ENCODE results near the gene GDF2.

The GDF2 gene

GRCh38 chr10:47353351-47353750 is 31.1 kb downstream of the GDF2 start:
- H3K4me3 ChIP-seq (replicated peaks; ENCODE audit: low read depth, low read length), result no peak overlapping the region
- DNase-seq (ENCODE audit: extremely low read depth, insufficient read length), result no peak
- no peak for TF ChIP-seq CTCF (IDR thresholded peaks at IDR 0.05; ENCODE audit: insufficient read depth, low read length, poor library complexity, severe bottlenecking)
- H3K36me3 ChIP-seq (ENCODE audit: control insufficient read depth, insufficient read depth, low read length), result no peaks in the 10 kb centered on the region
- H3K27me3 ChIP-seq (replicated peaks; ENCODE audit: control insufficient read depth, insufficient read depth, low read length), result no peaks in the 10 kb centered on the region; the same call in 1 of the 2 replicates

GRCh38 chr10:47354165-47354564 is 31.9 kb downstream of the GDF2 start:
- no peak overlapping the region for H3K4me3 ChIP-seq (replicated peaks; ENCODE audit: low read depth, low read length)
- no peak for TF ChIP-seq CTCF (IDR thresholded peaks at IDR 0.05; ENCODE audit: insufficient read depth, low read length, poor library complexity, severe bottlenecking)
- no peak for DNase-seq (ENCODE audit: extremely low read depth, insufficient read length)
- no peaks in the 10 kb centered on the region for H3K36me3 ChIP-seq (ENCODE audit: control insufficient read depth, insufficient read depth, low read length)
- H3K27me3 ChIP-seq (replicated peaks; ENCODE audit: control insufficient read depth, insufficient read depth, low read length), result no peaks in the 10 kb centered on the region; the same call in 1 of the 2 replicates

GRCh38 chr10:47354900-47355299 is 32.6 kb downstream of the GDF2 start:
- TF ChIP-seq CTCF (IDR thresholded peaks at IDR 0.05; ENCODE audit: insufficient read depth, low read length, poor library complexity, severe bottlenecking), result no peak
- DNase-seq (ENCODE audit: extremely low read depth, insufficient read length), result no peak
- no peak overlapping the region for H3K4me3 ChIP-seq (replicated peaks; ENCODE audit: low read depth, low read length)
- no peaks in the 10 kb centered on the region; the same call in 1 of the 2 replicates for H3K27me3 ChIP-seq (replicated peaks; ENCODE audit: control insufficient read depth, insufficient read depth, low read length)
- H3K36me3 ChIP-seq (ENCODE audit: control insufficient read depth, insufficient read depth, low read length), result no peaks in the 10 kb centered on the region

GRCh38 chr10:47356708-47357107 is 34.5 kb downstream of the GDF2 start:
- no peak for TF ChIP-seq CTCF (IDR thresholded peaks at IDR 0.05; ENCODE audit: insufficient read depth, low read length, poor library complexity, severe bottlenecking)
- Histone ChIP-seq H3K27me3 (replicated peaks; ENCODE audit: control insufficient read depth, insufficient read depth, low read length) (no peaks in the 10 kb centered on the region; the same call in 1 of the 2 replicates), H3K4me3 (replicated peaks; ENCODE audit: low read depth, low read length) (no peak overlapping the region), H3K36me3 (ENCODE audit: control insufficient read depth, insufficient read depth, low read length) (no peaks in the 10 kb centered on the region)
- DNase-seq (ENCODE audit: extremely low read depth, insufficient read length), result no peak

GRCh38 chr10:47357131-47357582 is 34.9 kb downstream of the GDF2 start:
- H3K4me3 ChIP-seq (replicated peaks; ENCODE audit: low read depth, low read length), result no peak overlapping the region
- no peak for DNase-seq (ENCODE audit: extremely low read depth, insufficient read length)
- H3K36me3 ChIP-seq (ENCODE audit: control insufficient read depth, insufficient read depth, low read length), result no peaks in the 10 kb centered on the region
- TF ChIP-seq CTCF (IDR thresholded peaks at IDR 0.05; ENCODE audit: insufficient read depth, low read length, poor library complexity, severe bottlenecking), result no peak
- no peaks in the 10 kb centered on the region; the same call in 1 of the 2 replicates for H3K27me3 ChIP-seq (replicated peaks; ENCODE audit: control insufficient read depth, insufficient read depth, low read length)

GRCh38 chr10:47357911-47358310 is 35.7 kb downstream of the GDF2 start:
- no peak for DNase-seq (ENCODE audit: extremely low read depth, insufficient read length)

More at GRCh38 chr10:47357911-47358310, 35.7 kb downstream of the GDF2 start:
- TF ChIP-seq CTCF (IDR thresholded peaks at IDR 0.05; ENCODE audit: insufficient read depth, low read length, poor library complexity, severe bottlenecking), result no peak
- Histone ChIP-seq H3K36me3 (ENCODE audit: control insufficient read depth, insufficient read depth, low read length) (no peaks in the 10 kb centered on the region), H3K27me3 (replicated peaks; ENCODE audit: control insufficient read depth, insufficient read depth, low read length) (no peaks in the 10 kb centered on the region; the same call in 1 of the 2 replicates), H3K4me3 (replicated peaks; ENCODE audit: low read depth, low read length) (no peak overlapping the region)

Data from GM06990 (cell line).